NB4 (cell line): ENCODE measurements around the gene LRGUK.

ENCODE experiments used
- MAX ChIP-seq: IDR thresholded peaks from 2 replicates; pipeline ENCODE4 v1.6.1; 2011; ENCODE audit warnings: low read depth, low read length
- POLR2A ChIP-seq: IDR thresholded peaks from 2 replicates; pipeline ENCODE4 v1.6.1; 2011; ENCODE audit warnings: mild to moderate bottlenecking; ENCODE audit not compliant: insufficient read length; ENCODE audit errors: extremely low read depth
- TF ChIP-seq, protein P1 (sequence below): IDR thresholded peaks from one replicate; pipeline ENCODE4 v1.5.1; 2012; ENCODE audit warnings: low read depth, low read length

GRCh38 chr7:134153493-134154136 is 26.5 kb downstream of the LRGUK start:
- TF ChIP-seq, protein P1, sequence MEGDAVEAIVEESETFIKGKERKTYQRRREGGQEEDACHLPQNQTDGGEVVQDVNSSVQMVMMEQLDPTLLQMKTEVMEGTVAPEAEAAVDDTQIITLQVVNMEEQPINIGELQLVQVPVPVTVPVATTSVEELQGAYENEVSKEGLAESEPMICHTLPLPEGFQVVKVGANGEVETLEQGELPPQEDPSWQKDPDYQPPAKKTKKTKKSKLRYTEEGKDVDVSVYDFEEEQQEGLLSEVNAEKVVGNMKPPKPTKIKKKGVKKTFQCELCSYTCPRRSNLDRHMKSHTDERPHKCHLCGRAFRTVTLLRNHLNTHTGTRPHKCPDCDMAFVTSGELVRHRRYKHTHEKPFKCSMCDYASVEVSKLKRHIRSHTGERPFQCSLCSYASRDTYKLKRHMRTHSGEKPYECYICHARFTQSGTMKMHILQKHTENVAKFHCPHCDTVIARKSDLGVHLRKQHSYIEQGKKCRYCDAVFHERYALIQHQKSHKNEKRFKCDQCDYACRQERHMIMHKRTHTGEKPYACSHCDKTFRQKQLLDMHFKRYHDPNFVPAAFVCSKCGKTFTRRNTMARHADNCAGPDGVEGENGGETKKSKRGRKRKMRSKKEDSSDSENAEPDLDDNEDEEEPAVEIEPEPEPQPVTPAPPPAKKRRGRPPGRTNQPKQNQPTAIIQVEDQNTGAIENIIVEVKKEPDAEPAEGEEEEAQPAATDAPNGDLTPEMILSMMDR = no peak
- TF ChIP-seq MAX (no peak), POLR2A (no peak)
